AG09319 (cell line): ENCODE measurements around the gene GLRA2.
A peak's percentile ranks its signal among the peaks of the same experiment; 100 is the strongest.
"Not testable (repeated sequence)": the region's sequence is repeated elsewhere in the genome, so short reads cannot be mapped to it uniquely, and the experiment has no call there.

ENCODE experiments used
- DNase-seq: peaks from one replicate; pipeline ENCODE4 v3.0.0-alpha.2; 2010; ENCODE audit warnings: low read depth; ENCODE audit errors: extremely low read depth
- CTCF ChIP-seq: IDR thresholded peaks from 2 replicates; pipeline ENCODE4 v1.5.1; 2011; ENCODE audit warnings: low read depth, mild to moderate bottlenecking, inconsistent platforms, low read length, moderate library complexity

The GLRA2 gene

GRCh38 chrX:14673236-14673635, 143.9 kb downstream of the GLRA2 start:
- no peak for DNase-seq
- no peak for TF ChIP-seq CTCF

- peak; percentile 23 for DNase-seq
- no peak for TF ChIP-seq CTCF
These were observed 144.4 kb downstream of the GLRA2 start for GRCh38 chrX:14673764-14674163.

GRCh38 chrX:14675500-14675899, 146.2 kb downstream of the GLRA2 start:
- DNase-seq, result no peak
- no peak for TF ChIP-seq CTCF

GRCh38 chrX:14676431-14676830, 147.1 kb downstream of the GLRA2 start:
- peak; percentile 11 for DNase-seq
- TF ChIP-seq CTCF, result no peak

- not testable (repeated sequence) for DNase-seq
These were observed 159.0 kb downstream of the GLRA2 start for GRCh38 chrX:14688331-14688730.

GRCh38 chrX:14690553-14690952, 161.2 kb downstream of the GLRA2 start:
- DNase-seq, result no peak
- no peak for TF ChIP-seq CTCF

GRCh38 chrX:14694611-14695010, 165.3 kb downstream of the GLRA2 start:
- DNase-seq, result no peak
- no peak for TF ChIP-seq CTCF

GRCh38 chrX:14697451-14697850, 168.1 kb downstream of the GLRA2 start:
- no peak for DNase-seq
- TF ChIP-seq CTCF, result peak; percentile 37
